Mesenchymal stem cell (in vitro differentiated cells and primary cell): ENCODE results near the gene PNLIPRP1.

Source experiments
- DNase-seq: peaks from one replicate; pipeline ENCODE4 v3.0.0-alpha.2; 2013
- H2AFZ ChIP-seq: one replicate; pipeline ENCODE4 v1.6.1; 2013; ENCODE audit warnings: low read depth, mild to moderate bottlenecking, control low read depth, inconsistent platforms, low read length, moderate library complexity
- H2AK5ac ChIP-seq: 2 replicates; pipeline ENCODE4 v1.6.1; 2013; ENCODE audit warnings: low read length, moderate library complexity, mild to moderate bottlenecking, inconsistent platforms; ENCODE audit not compliant: severe bottlenecking
- H2BK120ac ChIP-seq: one replicate; pipeline ENCODE4 v1.6.1; 2013; ENCODE audit warnings: low read depth, mild to moderate bottlenecking, inconsistent platforms, low read length, moderate library complexity
- H2BK12ac ChIP-seq, 2 experiments: one replicate each; pipeline ENCODE4 v1.6.1; 2013; ENCODE audit warnings: inconsistent platforms in 2 of 2, low read length in 2 of 2, mild to moderate bottlenecking in 2 of 2, moderate library complexity in 2 of 2, control low read depth in 1 of 2
- H2BK15ac ChIP-seq: one replicate; pipeline ENCODE4 v1.6.1; 2013; ENCODE audit warnings: mild to moderate bottlenecking, low read depth, inconsistent platforms; ENCODE audit not compliant: poor library complexity, severe bottlenecking
- H2BK5ac ChIP-seq: 2 replicates; pipeline ENCODE4 v1.6.1; 2013; ENCODE audit warnings: low read depth, mild to moderate bottlenecking, low read length, control low read depth, inconsistent platforms; ENCODE audit not compliant: poor library complexity, severe bottlenecking
- H3K14ac ChIP-seq, 2 experiments: one replicate each; pipeline ENCODE4 v1.6.1; 2013; ENCODE audit warnings: inconsistent platforms in 2 of 2, low read length in 2 of 2, control low read depth in 1 of 2, mild to moderate bottlenecking in 1 of 2, moderate library complexity in 1 of 2
- H3K18ac ChIP-seq, 2 experiments: one replicate each; pipeline ENCODE4 v1.6.1; 2013; ENCODE audit warnings: inconsistent platforms in 2 of 2, low read length in 2 of 2, control low read depth in 1 of 2, low read depth in 1 of 2, mild to moderate bottlenecking in 1 of 2
- H3K23ac ChIP-seq, 2 experiments: one replicate each; pipeline ENCODE4 v1.6.1; 2013; ENCODE audit warnings: inconsistent platforms in 2 of 2, low read length in 2 of 2, mild to moderate bottlenecking in 2 of 2, moderate library complexity in 2 of 2, control low read depth in 1 of 2
- H3K27ac ChIP-seq: 2 replicates; pipeline ENCODE4 v1.5.1; 2013; ENCODE audit warnings: mild to moderate bottlenecking, moderate library complexity, low read length, control low read depth, inconsistent platforms; ENCODE audit not compliant: poor library complexity, severe bottlenecking
- H3K27me3 ChIP-seq, 2 experiments: 2 replicates each; pipeline versions ENCODE4 v1.6.1 to v1.7.0; 2013; ENCODE audit warnings: low read length in 2 of 2, mild to moderate bottlenecking in 2 of 2, moderate library complexity in 2 of 2, control low read depth in 1 of 2, inconsistent platforms in 1 of 2; ENCODE audit not compliant: control insufficient read depth in 1 of 2, insufficient read depth in 1 of 2
- H3K36me3 ChIP-seq, 2 experiments: 2 replicates each; pipeline versions ENCODE4 v1.6.1 to v1.7.0; 2013; ENCODE audit warnings: low read length in 2 of 2, control low read depth in 1 of 2, inconsistent platforms in 1 of 2, low read depth in 1 of 2, mild to moderate bottlenecking in 1 of 2; ENCODE audit not compliant: insufficient read depth in 2 of 2, control insufficient read depth in 1 of 2
- H3K4ac ChIP-seq, 2 experiments: one replicate each; pipeline ENCODE4 v1.6.1; 2013; ENCODE audit warnings: inconsistent platforms in 2 of 2, low read length in 2 of 2, mild to moderate bottlenecking in 2 of 2, moderate library complexity in 2 of 2, control low read depth in 1 of 2, low read depth in 1 of 2
- H3K4me1 ChIP-seq: 2 replicates; pipeline ENCODE4 v1.6.1; 2013; ENCODE audit warnings: low read depth, low read length, control low read depth; ENCODE audit not compliant: control insufficient read depth, insufficient read depth
- H3K4me2 ChIP-seq: 2 replicates; pipeline ENCODE4 v1.6.1; 2013; ENCODE audit warnings: low read length, mild to moderate bottlenecking, inconsistent platforms; ENCODE audit not compliant: poor library complexity, severe bottlenecking
- H3K4me3 ChIP-seq, 2 experiments: 2 replicates each; pipeline versions ENCODE4 v1.5.1 to v1.7.0; 2013; ENCODE audit warnings: low read length in 2 of 2, mild to moderate bottlenecking in 2 of 2, control low read depth in 1 of 2, low read depth in 1 of 2; ENCODE audit not compliant: insufficient read depth in 1 of 2
- H3K79me1 ChIP-seq: replicated peaks from 2 replicates; pipeline ENCODE4 v1.6.1; 2013; ENCODE audit warnings: mild to moderate bottlenecking, control low read depth, low read length, inconsistent platforms; ENCODE audit not compliant: poor library complexity, severe bottlenecking
- H3K9ac ChIP-seq: 2 replicates; pipeline ENCODE4 v1.7.0; 2013; ENCODE audit warnings: mild to moderate bottlenecking, low read length, moderate library complexity
- H3K9me3 ChIP-seq: 2 replicates; pipeline ENCODE4 v1.7.0; 2013; ENCODE audit warnings: mild to moderate bottlenecking, low read length; ENCODE audit not compliant: control insufficient read depth
- H4K8ac ChIP-seq: one replicate; pipeline ENCODE4 v1.6.1; 2013; ENCODE audit warnings: inconsistent platforms, mild to moderate bottlenecking, low read length, moderate library complexity
- H4K91ac ChIP-seq: one replicate; pipeline ENCODE4 v1.6.1; 2013; ENCODE audit warnings: mild to moderate bottlenecking, low read length, inconsistent platforms
- WGBS: methylation state at CpG from one replicate; pipeline ENCODE4 v1.1.7; 2013; ENCODE audit warnings: mixed read lengths; 5-methylcytosine and 5-hydroxymethylcytosine counted together

The PNLIPRP1 gene

DNA sequence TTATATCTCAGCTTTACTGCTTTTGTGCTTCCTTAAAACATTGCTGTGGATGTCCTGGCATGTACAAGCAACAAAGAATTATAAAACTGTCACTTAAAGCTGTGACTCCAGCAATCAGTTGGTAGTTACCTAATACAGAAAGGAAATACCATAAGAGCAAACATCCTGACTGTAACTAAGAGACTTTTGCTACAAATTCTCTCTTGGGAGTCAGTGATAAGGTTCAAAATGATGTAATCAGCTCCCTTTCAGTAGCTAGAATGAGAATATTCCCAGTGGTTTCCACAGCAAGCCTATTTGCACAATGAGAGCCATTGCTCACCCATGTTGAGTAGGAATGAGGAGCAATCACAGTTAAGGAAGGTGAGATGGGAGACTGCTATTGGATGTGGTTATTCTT, 7.6 kb downstream of the PNLIPRP1 start:
- H3K4me1 ChIP-seq, result no peaks in the 10 kb centered on the region
- DNase-seq, result no peak

DNA sequence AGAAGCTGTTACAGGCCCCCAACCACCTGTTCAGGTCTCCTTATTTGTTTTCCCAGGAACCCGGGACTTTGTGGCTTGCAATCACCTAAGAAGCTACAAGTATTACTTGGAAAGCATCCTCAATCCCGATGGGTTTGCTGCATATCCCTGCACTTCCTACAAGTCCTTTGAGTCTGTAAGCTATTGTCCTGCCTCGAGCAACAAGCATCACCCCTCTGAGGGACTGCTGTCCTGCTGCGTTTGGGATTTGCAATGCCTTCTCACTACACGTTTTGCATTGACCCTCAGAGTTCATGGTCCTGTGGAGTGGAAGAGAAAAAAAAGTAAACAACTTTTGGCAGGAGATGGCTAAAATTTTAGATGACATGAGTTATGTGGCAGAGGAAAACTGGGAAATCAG, 9.2 kb downstream of the PNLIPRP1 start:
- Histone ChIP-seq H2BK120ac (no peak overlapping the region), H3K9me3 (no peaks in the 10 kb centered on the region), H3K79me1 (no peaks in the 10 kb centered on the region), H3K18ac (no peak overlapping the region), H2AK5ac (no peak overlapping the region), H3K27me3 (peaks cover 13 to 15% of the 10 kb centered on the region in 2 experiments), H3K14ac (no peak overlapping the region), H3K4me1 (no peaks in the 10 kb centered on the region), H3K23ac (no peak overlapping the region), H3K27ac (no peak overlapping the region), H3K36me3 (no peaks in the 10 kb centered on the region), H2BK12ac (no peak overlapping the region), H4K8ac (no peak overlapping the region), H3K4ac (no peak overlapping the region), H3K4me2 (no peak overlapping the region), H3K9ac (no peak overlapping the region), H4K91ac (no peak overlapping the region), H3K4me3 (no peak overlapping the region), H2AFZ (no peak overlapping the region), H2BK5ac (no peak overlapping the region), H2BK15ac (no peak overlapping the region)
- WGBS, result 54% methylated on average over 5 of the region's 5 CpGs
- DNase-seq, result no peak

More for the DNA sequence above, 7.6 kb downstream of the PNLIPRP1 start:
- no peaks in the 10 kb centered on the region for H3K36me3 ChIP-seq
- no peak overlapping the region for H3K4ac ChIP-seq
- no peak overlapping the region for H3K23ac ChIP-seq
- H3K14ac ChIP-seq, result no peak overlapping the region
- no peaks in the 10 kb centered on the region for H3K9me3 ChIP-seq
- H3K79me1 ChIP-seq, result no peaks in the 10 kb centered on the region
- no peak overlapping the region for H2AFZ ChIP-seq
- no peak overlapping the region for H4K8ac ChIP-seq
- H4K91ac ChIP-seq, result no peak overlapping the region
- no peak overlapping the region for H2BK15ac ChIP-seq
- H3K18ac ChIP-seq, result no peak overlapping the region
- H3K4me3 ChIP-seq, result no peak overlapping the region
- no peak overlapping the region for H3K4me2 ChIP-seq
- no peak overlapping the region for H3K9ac ChIP-seq
- no peak overlapping the region for H2BK12ac ChIP-seq
- H3K27me3 ChIP-seq, result peaks cover 13 to 18% of the 10 kb centered on the region in 2 experiments
- H2AK5ac ChIP-seq, result no peak overlapping the region
- H3K27ac ChIP-seq, result no peak overlapping the region
- no peak overlapping the region for H2BK120ac ChIP-seq
- no peak overlapping the region for H2BK5ac ChIP-seq

DNA sequence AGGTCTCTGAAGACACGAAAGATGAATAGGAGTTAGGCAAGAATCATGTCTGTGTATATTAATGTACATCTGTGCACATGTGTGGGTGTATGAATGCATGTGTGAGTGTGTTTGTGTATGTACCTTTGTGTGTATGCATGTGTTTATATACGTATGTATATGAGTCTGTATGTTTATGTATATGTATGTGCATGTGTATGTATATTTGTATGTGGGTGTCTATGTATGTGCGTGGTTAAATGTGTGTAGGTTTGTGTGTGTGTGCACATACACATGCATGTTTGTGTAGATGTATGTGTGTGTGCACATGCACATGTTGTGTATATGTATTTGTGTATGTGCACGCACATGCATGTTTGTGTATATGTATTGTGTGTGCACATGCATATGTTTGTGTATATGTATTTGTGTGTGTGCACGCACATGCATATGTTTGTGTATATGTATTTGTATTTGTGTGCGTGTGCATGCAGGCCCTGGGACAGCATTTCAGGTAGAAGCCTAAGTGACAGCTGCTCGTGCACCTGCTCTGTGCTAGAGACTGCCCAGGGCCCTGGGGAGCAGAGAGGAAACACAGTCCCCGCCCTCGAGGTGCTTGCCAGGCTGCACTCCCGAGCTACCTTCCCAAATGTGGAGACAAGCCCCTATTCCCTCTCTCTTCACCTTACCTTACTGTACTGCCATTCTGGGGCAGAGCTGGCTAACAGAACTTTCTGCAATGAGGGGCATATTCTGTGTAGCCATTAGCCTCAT, 12.1 kb downstream of the PNLIPRP1 start:
- H3K4me1 ChIP-seq, result no peaks in the 10 kb centered on the region
- H3K4me3 ChIP-seq, result no peak overlapping the region
- H3K36me3 ChIP-seq, result no peaks in the 10 kb centered on the region
- no peak overlapping the region for H2BK12ac ChIP-seq
- H3K14ac ChIP-seq, result no peak overlapping the region
- WGBS, result 79% methylated on average over 10 of the region's 10 CpGs
- H2BK15ac ChIP-seq, result no peak overlapping the region
- no peak overlapping the region for H4K8ac ChIP-seq
- no peak for DNase-seq
- no peak overlapping the region for H3K4me2 ChIP-seq
- no peaks in the 10 kb centered on the region for H3K79me1 ChIP-seq
- H3K18ac ChIP-seq, result no peak overlapping the region
- H3K27me3 ChIP-seq, result peaks cover 12 to 15% of the 10 kb centered on the region in 2 experiments
- H3K9me3 ChIP-seq, result no peaks in the 10 kb centered on the region
- H4K91ac ChIP-seq, result no peak overlapping the region
- H2AK5ac ChIP-seq, result no peak overlapping the region
- H3K27ac ChIP-seq, result no peak overlapping the region
- no peak overlapping the region for H3K4ac ChIP-seq
- no peak overlapping the region for H2BK120ac ChIP-seq
- H2BK5ac ChIP-seq, result no peak overlapping the region
- H3K9ac ChIP-seq, result no peak overlapping the region
- H2AFZ ChIP-seq, result no peak overlapping the region
- H3K23ac ChIP-seq, result no peak overlapping the region

- Histone ChIP-seq H4K8ac (no peak overlapping the region), H3K27ac (no peak overlapping the region), H2AK5ac (no peak overlapping the region), H3K36me3 (no peaks in the 10 kb centered on the region), H4K91ac (no peak overlapping the region), H3K4me1 (no peaks in the 10 kb centered on the region), H2AFZ (no peak overlapping the region), H2BK12ac (no peak overlapping the region), H3K27me3 (peaks cover 18 to 28% of the 10 kb centered on the region in 2 experiments), H3K4me2 (no peak overlapping the region), H3K9ac (no peak overlapping the region), H3K18ac (no peak overlapping the region), H2BK15ac (no peak overlapping the region), H3K9me3 (no peaks in the 10 kb centered on the region), H2BK120ac (no peak overlapping the region), H3K14ac (no peak overlapping the region), H2BK5ac (no peak overlapping the region), H3K4me3 (no peak overlapping the region), H3K79me1 (no peaks in the 10 kb centered on the region), H3K4ac (no peak overlapping the region), H3K23ac (no peak overlapping the region)
- 55% methylated on average over 6 of the region's 8 CpGs for WGBS
- DNase-seq, result no peak
These were observed 15.3 kb downstream of the PNLIPRP1 start for GRCh38 chr10:116606061-116606483.
